Measurements from ENCODE around the gene CLCN5. TPM values are rescaled to one million over a fixed set of nuclear protein-coding genes. Genes with fewer than 3 reads are reported as not detected.

The CLCN5 gene
- total RNA-seq, 6 experiments from 2014 or later: 1.7 to 4.0 (median 2.4) TPM

- H3K27ac Mint-ChIP-seq: no peak overlapping the region
Observed at GRCh38 chrX:49986058-49986457, 63.7 kb downstream of the CLCN5 start.

GRCh38 chrX:49987651-49988050 is 65.3 kb downstream of the CLCN5 start:
- Mint-ChIP-seq H3K36me3 (ENCODE audit: low read depth) (no peaks in the 10 kb centered on the region), H3K27ac (no peak overlapping the region), H3K4me3 (no peak overlapping the region), H3K9me3 (no peaks in the 10 kb centered on the region), H3K4me1 (ENCODE audit: low read depth) (no peaks in the 10 kb centered on the region), H3K27me3 (ENCODE audit: insufficient read depth) (no peaks in the 10 kb centered on the region; the same call in 1 of the 2 replicates)
- no peak for TF ChIP-seq CTCF (IDR thresholded peaks at IDR 0.05)
- DNase-seq: no peak

More at GRCh38 chrX:49986058-49986457, 63.7 kb downstream of the CLCN5 start:
- no peak for TF ChIP-seq CTCF (IDR thresholded peaks at IDR 0.05)
- no peak for DNase-seq
- no peaks in the 10 kb centered on the region for H3K9me3 Mint-ChIP-seq
- H3K4me1 Mint-ChIP-seq (ENCODE audit: low read depth): peaks cover 4% of the 10 kb centered on the region; the same call in 1 of the 2 replicates
- H3K36me3 Mint-ChIP-seq (ENCODE audit: low read depth): no peaks in the 10 kb centered on the region
- no peak overlapping the region for H3K4me3 Mint-ChIP-seq
- H3K27me3 Mint-ChIP-seq (ENCODE audit: insufficient read depth): no peaks in the 10 kb centered on the region; the same call in 1 of the 2 replicates

- no peak for TF ChIP-seq CTCF (IDR thresholded peaks at IDR 0.05)
- Mint-ChIP-seq H3K4me3 (no peak overlapping the region), H3K36me3 (ENCODE audit: low read depth) (no peaks in the 10 kb centered on the region), H3K27ac (no peak overlapping the region), H3K27me3 (ENCODE audit: insufficient read depth) (no peaks in the 10 kb centered on the region; the same call in 1 of the 2 replicates), H3K9me3 (no peaks in the 10 kb centered on the region), H3K4me1 (ENCODE audit: low read depth) (no peaks in the 10 kb centered on the region)
- DNase-seq: no peak
Observed at GRCh38 chrX:49988143-49988542, 65.7 kb downstream of the CLCN5 start.

- TF ChIP-seq CTCF (IDR thresholded peaks at IDR 0.05): no peak
- no peak overlapping the region for H3K27ac Mint-ChIP-seq
Observed at GRCh38 chrX:49991758-49992157, 69.4 kb downstream of the CLCN5 start.

GRCh38 chrX:49992853-49993252 is 70.5 kb downstream of the CLCN5 start:
- Mint-ChIP-seq H3K27me3 (ENCODE audit: insufficient read depth) (no peaks in the 10 kb centered on the region; the same call in 1 of the 2 replicates), H3K4me1 (ENCODE audit: low read depth) (peaks cover 33% of the 10 kb centered on the region), H3K4me3 (no peak overlapping the region), H3K36me3 (ENCODE audit: low read depth) (no peaks in the 10 kb centered on the region), H3K27ac (no peak overlapping the region), H3K9me3 (no peaks in the 10 kb centered on the region)
- TF ChIP-seq CTCF (IDR thresholded peaks at IDR 0.05): no peak
- no peak for DNase-seq

More at GRCh38 chrX:49991758-49992157, 69.4 kb downstream of the CLCN5 start:
- Mint-ChIP-seq H3K27me3 (ENCODE audit: insufficient read depth) (no peaks in the 10 kb centered on the region; the same call in 1 of the 2 replicates), H3K4me1 (ENCODE audit: low read depth) (peaks cover 29% of the 10 kb centered on the region), H3K36me3 (ENCODE audit: low read depth) (no peaks in the 10 kb centered on the region), H3K4me3 (no peak overlapping the region), H3K9me3 (no peaks in the 10 kb centered on the region)
- DNase-seq: no peak

- no peak for TF ChIP-seq CTCF (IDR thresholded peaks at IDR 0.05)
- peaks cover 33% of the 10 kb centered on the region for H3K4me1 Mint-ChIP-seq (ENCODE audit: low read depth)
- DNase-seq: no peak
- H3K4me3 Mint-ChIP-seq: no peak overlapping the region
- no peaks in the 10 kb centered on the region; the same call in 1 of the 2 replicates for H3K27me3 Mint-ChIP-seq (ENCODE audit: insufficient read depth)
- no peaks in the 10 kb centered on the region for H3K36me3 Mint-ChIP-seq (ENCODE audit: low read depth)
- H3K9me3 Mint-ChIP-seq: no peaks in the 10 kb centered on the region
- H3K27ac Mint-ChIP-seq: no peak overlapping the region
Observed at GRCh38 chrX:49993661-49994060, 71.3 kb downstream of the CLCN5 start.

Data from HFFc6 (cell line).